Mesothelial cell of epicardium (in vitro differentiated cells): ENCODE results near the gene AATK. TPM values are rescaled to one million over a fixed set of nuclear protein-coding genes. Genes with fewer than 3 reads are reported as not detected.

ENCODE experiments used
- DNase-seq, 2 experiments: peaks; one replicate each; pipeline ENCODE4 v3.0.0; 2021; ENCODE audit warnings: low spot score in 2 of 2; ENCODE audit not compliant: unreplicated experiment in 2 of 2
- H3K27ac Mint-ChIP-seq: 2 replicates; pipeline ENCODE4 v1.8.0; 2021; ENCODE audit warnings: mixed read lengths
- H3K27me3 Mint-ChIP-seq: 2 replicates; pipeline ENCODE4 v1.8.0; 2021; ENCODE audit warnings: low read depth, mixed read lengths
- H3K36me3 Mint-ChIP-seq: 2 replicates; pipeline ENCODE4 v1.8.0; 2021; ENCODE audit warnings: mixed read lengths
- H3K4me1 Mint-ChIP-seq: 2 replicates; pipeline ENCODE4 v1.8.0; 2021; ENCODE audit warnings: mixed read lengths
- H3K4me3 Mint-ChIP-seq: 2 replicates; pipeline ENCODE4 v1.8.0; 2021; ENCODE audit warnings: mild to moderate bottlenecking, moderate library complexity, mixed read lengths
- H3K9me3 Mint-ChIP-seq: 2 replicates; pipeline ENCODE4 v1.8.0; 2021; ENCODE audit warnings: mixed read lengths
- microRNA-seq: library from miRNA; unstranded; fragments of <30 nt; microRNA quantifications from one replicate; pipeline ENCODE4 v1.2.0, GENCODE V29; 2021; ENCODE audit warnings: inconsistent platforms, mixed read lengths
- total RNA-seq: library from RNA; stranded (reverse); gene quantifications from 3 replicates; pipeline ENCODE4 v1.2.1, GENCODE V29; 2021
- TF ChIP-seq, protein P1 (sequence below): fragments of 200-600 bp; sonication (generic); IDR thresholded peaks from one replicate; pipeline ENCODE4 v1.5.0; 2021; ENCODE audit warnings: antibody characterized with exemption; ENCODE audit not compliant: unreplicated experiment

AATK gene
- total RNA-seq, 1 donor from 2014 or later: 17.3 TPM

DNA sequence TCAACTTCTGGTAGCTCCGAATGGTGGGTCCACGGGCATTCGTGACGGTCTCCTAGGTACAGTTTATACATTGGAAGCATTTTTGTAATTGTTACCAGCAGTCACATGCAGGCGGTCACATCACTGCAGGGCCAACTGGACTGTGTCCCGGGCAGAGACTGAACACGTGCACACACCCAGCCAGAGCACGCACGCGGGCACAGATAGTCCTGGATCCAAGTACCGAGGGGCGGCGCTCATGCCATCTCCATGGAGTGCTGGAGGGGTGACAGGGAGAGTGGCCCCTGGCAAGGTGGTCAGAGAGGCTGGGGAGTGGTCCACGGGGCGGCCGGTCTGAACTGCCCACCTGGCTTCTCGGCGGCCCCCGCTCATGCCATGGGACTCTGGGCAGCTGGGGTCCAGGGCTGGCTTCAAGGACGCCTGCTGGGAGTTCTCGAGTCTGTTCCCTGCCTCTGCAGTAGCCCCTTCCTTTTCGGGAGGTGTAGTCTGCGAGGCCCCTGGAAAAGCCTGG, 96.8 kb downstream of the AATK start:
- H3K36me3 Mint-ChIP-seq: peaks cover 3% of the 10 kb centered on the region
- no peaks in the 10 kb centered on the region for H3K27me3 Mint-ChIP-seq
- TF ChIP-seq, protein P1, sequence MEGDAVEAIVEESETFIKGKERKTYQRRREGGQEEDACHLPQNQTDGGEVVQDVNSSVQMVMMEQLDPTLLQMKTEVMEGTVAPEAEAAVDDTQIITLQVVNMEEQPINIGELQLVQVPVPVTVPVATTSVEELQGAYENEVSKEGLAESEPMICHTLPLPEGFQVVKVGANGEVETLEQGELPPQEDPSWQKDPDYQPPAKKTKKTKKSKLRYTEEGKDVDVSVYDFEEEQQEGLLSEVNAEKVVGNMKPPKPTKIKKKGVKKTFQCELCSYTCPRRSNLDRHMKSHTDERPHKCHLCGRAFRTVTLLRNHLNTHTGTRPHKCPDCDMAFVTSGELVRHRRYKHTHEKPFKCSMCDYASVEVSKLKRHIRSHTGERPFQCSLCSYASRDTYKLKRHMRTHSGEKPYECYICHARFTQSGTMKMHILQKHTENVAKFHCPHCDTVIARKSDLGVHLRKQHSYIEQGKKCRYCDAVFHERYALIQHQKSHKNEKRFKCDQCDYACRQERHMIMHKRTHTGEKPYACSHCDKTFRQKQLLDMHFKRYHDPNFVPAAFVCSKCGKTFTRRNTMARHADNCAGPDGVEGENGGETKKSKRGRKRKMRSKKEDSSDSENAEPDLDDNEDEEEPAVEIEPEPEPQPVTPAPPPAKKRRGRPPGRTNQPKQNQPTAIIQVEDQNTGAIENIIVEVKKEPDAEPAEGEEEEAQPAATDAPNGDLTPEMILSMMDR: no peak
- H3K9me3 Mint-ChIP-seq: no peaks in the 10 kb centered on the region
- H3K27ac Mint-ChIP-seq: no peak overlapping the region
- DNase-seq: no peak
- H3K4me1 Mint-ChIP-seq: peaks cover 16% of the 10 kb centered on the region
- H3K4me3 Mint-ChIP-seq: no peak overlapping the region

DNA sequence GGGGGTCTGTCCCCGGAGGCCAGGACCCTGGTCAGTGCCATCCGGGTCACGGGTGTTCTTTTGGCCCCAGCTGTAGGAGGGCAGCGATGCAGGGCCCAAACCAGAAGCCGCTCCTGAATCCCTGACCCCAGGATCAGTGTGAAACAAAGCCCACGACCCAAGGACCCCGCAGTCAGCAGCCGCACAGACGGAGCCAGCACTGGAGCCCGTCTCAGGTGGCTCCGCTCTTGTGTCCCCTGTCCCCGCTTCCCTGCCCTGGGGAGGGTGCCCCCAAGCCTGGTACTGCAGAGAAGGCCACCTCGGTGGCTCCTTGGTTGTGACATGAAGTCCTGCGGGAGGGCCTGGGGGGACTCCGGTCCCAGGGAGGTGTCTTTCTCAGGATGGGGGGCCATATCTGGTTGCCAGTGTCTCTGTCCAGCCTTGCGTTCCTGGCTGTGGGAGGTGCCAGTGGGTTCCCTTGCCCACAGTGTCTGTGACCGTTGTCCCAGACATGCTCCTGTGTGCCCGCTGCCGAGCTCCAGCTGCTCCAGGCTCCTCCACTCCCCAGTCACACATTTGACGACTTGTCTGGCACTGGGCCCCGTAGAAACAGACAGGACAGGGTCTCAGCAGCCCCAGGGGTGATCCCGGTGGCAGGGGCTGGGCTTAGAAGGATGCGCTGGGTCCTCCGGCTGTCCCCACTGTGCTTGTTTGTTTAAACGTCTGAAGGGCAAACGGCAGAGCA, 97.4 kb downstream of the AATK start:
- TF ChIP-seq, protein P1: no peak
- Mint-ChIP-seq H3K36me3 (peaks cover 6% of the 10 kb centered on the region), H3K27ac (no peak overlapping the region), H3K9me3 (no peaks in the 10 kb centered on the region), H3K4me1 (peaks cover 19% of the 10 kb centered on the region), H3K27me3 (no peaks in the 10 kb centered on the region), H3K4me3 (no peak overlapping the region)
- DNase-seq: no peak

DNA sequence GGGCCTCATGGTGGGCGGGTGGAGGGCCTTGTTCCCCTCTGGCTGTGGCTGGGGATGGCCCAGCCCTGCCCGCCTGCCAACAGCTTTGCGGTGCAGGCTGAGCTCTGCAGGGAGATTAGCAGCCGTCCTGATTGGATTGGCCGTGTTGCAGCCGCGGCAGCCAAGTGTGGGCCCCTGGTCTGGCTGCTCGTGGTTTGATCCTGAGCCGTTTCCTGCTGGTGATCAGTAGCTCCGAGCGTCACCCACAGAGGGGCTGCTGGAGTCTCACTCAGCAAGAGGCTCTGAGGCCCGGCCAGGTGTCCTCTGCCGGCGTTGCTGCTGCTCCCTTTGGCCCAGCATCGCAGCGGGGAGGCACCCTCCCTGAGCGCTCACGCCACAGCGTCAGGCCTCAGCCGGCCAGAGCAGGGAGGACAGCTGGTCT, 98.6 kb downstream of the AATK start:
- Mint-ChIP-seq H3K27me3 (no peaks in the 10 kb centered on the region), H3K4me1 (peaks cover 26% of the 10 kb centered on the region), H3K27ac (no peak overlapping the region), H3K4me3 (no peak overlapping the region), H3K36me3 (peaks cover 9% of the 10 kb centered on the region), H3K9me3 (no peaks in the 10 kb centered on the region)
- DNase-seq: no peak
- TF ChIP-seq, protein P1: no peak

Small RNA genes within 50 kb of the gene (microRNA-seq; reads per million reads assigned to microRNA genes)
- gene MIR1250: 6.2 reads per million, percentile 24 among the genes with 10 or more reads in this experiment
- not detected for gene MIR3065
- gene MIR338: not detected
- gene MIR657: not detected

Other genes starting within 250 kb of the AATK start
- 23.1 to 26.9 TPM (median 26.5 TPM) in 3 replicates for gene CHMP6, start 174.4 kb downstream of the AATK start, total RNA-seq
- 46.5 to 48.9 TPM (median 47.6 TPM) in 3 replicates for gene BAIAP2, start 131.1 kb downstream of the AATK start, total RNA-seq
- gene PVALEF, start 714 bp downstream of the AATK start, total RNA-seq: 0.22 to 0.62 TPM (median 0.47 TPM) in 3 replicates
- gene CEP131, start 56.7 kb upstream of the AATK start, total RNA-seq: 26.3 to 27.6 TPM (median 27.3 TPM) in 3 replicates
- gene TEPSIN, start 72.8 kb upstream of the AATK start, total RNA-seq: 44.6 to 49.2 TPM (median 45.0 TPM) in 3 replicates
- 46.8 to 47.6 TPM (median 47.3 TPM) in 3 replicates for gene NDUFAF8, start 73.1 kb upstream of the AATK start, total RNA-seq
- 96.6 to 105 TPM (median 103 TPM) in 3 replicates for gene SLC38A10, start 129.1 kb upstream of the AATK start, total RNA-seq
- gene BAHCC1, start 229.2 kb upstream of the AATK start, total RNA-seq: 34.9 to 36.4 TPM (median 35.1 TPM) in 3 replicates